Measurements from ENCODE around the gene CFTR. TPM values are rescaled to one million over a fixed set of nuclear protein-coding genes. Genes with fewer than 3 reads are reported as not detected.

Gene CFTR
- total and polyA plus RNA-seq, 9 of the 15 experiments (the other 6 are each of a cell fraction or from before 2014, with no cell fraction given): 0.20 TPM; not detected in 8

- TF ChIP-seq TAF9B (IDR thresholded peaks at IDR 0.05; ENCODE audit: partially characterized antibody) (no peak), RFX7 (CRISPR knock-in tag; IDR thresholded peaks at IDR 0.05) (no peak), ILF3 (IDR thresholded peaks at IDR 0.05; ENCODE audit: borderline replicate concordance) (no peak), CXXC5 (CRISPR knock-in tag; IDR thresholded peaks at IDR 0.05) (no peak), ZNF316 (IDR thresholded peaks at IDR 0.05) (peak; percentile 62; the same call in 1 of the 2 replicates), ZNF75A (CRISPR knock-in tag; IDR thresholded peaks at IDR 0.05) (no peak), CBX5 (IDR thresholded peaks at IDR 0.05; ENCODE audit: borderline replicate concordance, low read depth) (no peak), HMBOX1 (IDR thresholded peaks at IDR 0.05) (no peak)
Measured at GRCh38 chr7:117679120-117679519, 199.3 kb downstream of the CFTR start (continued).

GRCh38 chr7:117682681-117683385 lies 203.0 kb downstream of the CFTR start:
- no TSS peak for BruUV-seq (replicated peaks)
- H3K4me3 ChIP-seq: no peak overlapping the region

More at GRCh38 chr7:117682681-117683385, 203.0 kb downstream of the CFTR start:
- Histone ChIP-seq H3K79me2 (ENCODE audit: control insufficient read depth, insufficient read depth, low read length) (no peaks in the 10 kb centered on the region), H3K36me3 (ENCODE audit: control insufficient read depth, insufficient read depth, low read length) (no peaks in the 10 kb centered on the region), H3K9me3 (replicated peaks; ENCODE audit: control insufficient read depth, insufficient read depth, low read depth, low read length) (no peaks in the 10 kb centered on the region), H2AFZ (ENCODE audit: low read depth, low read length) (no peak overlapping the region), H3K4me2 (ENCODE audit: insufficient read depth, low read length) (no peak overlapping the region), H3K27me3 (ENCODE audit: control insufficient read depth in 2 of 2, insufficient read depth in 2 of 2, low read length in 2 of 2) (peaks cover 0 to 7% of the 10 kb centered on the region in 2 experiments; a peak in 2 of 5 replicates), H3K27ac (ENCODE audit: extremely low read depth, low read depth, low read length) (no peak overlapping the region), H3K4me1 (replicated peaks in 1 of 2; ENCODE audit: control insufficient read depth in 2 of 2, insufficient read depth in 2 of 2, low read length in 2 of 2) (no peaks in the 10 kb centered on the region), H3K9ac (ENCODE audit: insufficient read depth in 1 of 2, low read depth in 2 of 2, low read length in 2 of 2) (no peak overlapping the region), H3K9me1 (ENCODE audit: control insufficient read depth, insufficient read depth, low read length) (no peaks in the 10 kb centered on the region), H4K20me1 (replicated peaks; ENCODE audit: control insufficient read depth, insufficient read depth, low read length) (no peaks in the 10 kb centered on the region)
- ATAC-seq: no peak
- TF ChIP-seq ZNF589 (CRISPR knock-in tag; IDR thresholded peaks at IDR 0.05; ENCODE audit: low read depth): no peak
- TF ChIP-seq TSHZ1 (CRISPR knock-in tag; IDR thresholded peaks at IDR 0.05): no peak
- no peak for TF ChIP-seq TCFL5 (CRISPR knock-in tag; conservative IDR thresholded peaks at IDR 0.05)
- no peak for TF ChIP-seq RUNX1 (IDR thresholded peaks at IDR 0.05; ENCODE audit: low read depth)
- TF ChIP-seq ZSCAN29 (IDR thresholded peaks at IDR 0.05): no peak
- TF ChIP-seq ZNF77 (CRISPR knock-in tag; IDR thresholded peaks at IDR 0.05): no peak
- TF ChIP-seq POLR2B (IDR thresholded peaks at IDR 0.05; ENCODE audit: low read depth, partially characterized antibody): no peak
- TF ChIP-seq TAF15 (IDR thresholded peaks at IDR 0.05; ENCODE audit: low read depth, low read length): no peak
- no peak for TF ChIP-seq ZNF764 (CRISPR knock-in tag; IDR thresholded peaks at IDR 0.05; ENCODE audit: low read depth)
- no peak for TF ChIP-seq MEF2A (IDR thresholded peaks at IDR 0.05; ENCODE audit: control insufficient read depth, low read depth, low read length)
- no peak for TF ChIP-seq EP300 (IDR thresholded peaks at IDR 0.05; ENCODE audit: low read length)
- no peak for TF ChIP-seq HDGF (IDR thresholded peaks at IDR 0.05)
- TF ChIP-seq ZC3H8 (IDR thresholded peaks at IDR 0.05): no peak
- intact Hi-C loops (cut with micrococcal nuclease): no loop called here
- no peak for DNase-seq (ENCODE audit: extremely low read depth in 1 of 4, low spot score in 3 of 4)
- in situ Hi-C loops (cut with MboI): no loop called here
- no peak for FAIRE-seq
- ChIA-PET CTCF (ENCODE audit: low intra/inter-chr PET ratio) (interaction anchor here (0.5 kb wide), 1 partner anchor 537 kb away, joined by 4 read pairs; no protein-coding TSS in a partner anchor), POLR2A (no interaction called here)
- WGBS (ENCODE audit: insufficient coverage, low coverage, missing lambda C conversion rate): under 1% methylated on average over 5 of the region's 5 CpGs
